ENCODE results near the gene GPER1.

The GPER1 gene

GRCh38 chr7:1078985-1079384 is 8.9 kb upstream of the GPER1 start:
- no peak for DNase-seq (ENCODE audit: low read depth)
- no peak for TF ChIP-seq CTCF (conservative IDR thresholded peaks at IDR 0.05; ENCODE audit: low read depth, low read length)
- no peak overlapping the region for H3K4me3 ChIP-seq (ENCODE audit: low read depth, low read length)

GRCh38 chr7:1079546-1079945 is 8.4 kb upstream of the GPER1 start:
- no peak for TF ChIP-seq CTCF (conservative IDR thresholded peaks at IDR 0.05; ENCODE audit: low read depth, low read length)
- no peak overlapping the region for H3K4me3 ChIP-seq (ENCODE audit: low read depth, low read length)
- no peak for DNase-seq (ENCODE audit: low read depth)

- no peak for TF ChIP-seq CTCF (conservative IDR thresholded peaks at IDR 0.05; ENCODE audit: low read depth, low read length)
- no peak for DNase-seq (ENCODE audit: low read depth)
- no peak overlapping the region for H3K4me3 ChIP-seq (ENCODE audit: low read depth, low read length)
Measured at GRCh38 chr7:1080252-1080920, 7.5 kb upstream of the GPER1 start.

GRCh38 chr7:1080921-1081255 is 7.0 kb upstream of the GPER1 start:
- no peak for DNase-seq (ENCODE audit: low read depth)
- no peak overlapping the region for H3K4me3 ChIP-seq (ENCODE audit: low read depth, low read length)
- no peak for TF ChIP-seq CTCF (conservative IDR thresholded peaks at IDR 0.05; ENCODE audit: low read depth, low read length)

- DNase-seq (ENCODE audit: low read depth): no peak
- no peak for TF ChIP-seq CTCF (conservative IDR thresholded peaks at IDR 0.05; ENCODE audit: low read depth, low read length)
- no peak overlapping the region for H3K4me3 ChIP-seq (ENCODE audit: low read depth, low read length)
Measured at GRCh38 chr7:1081336-1081735, 6.6 kb upstream of the GPER1 start.

GRCh38 chr7:1081931-1082401 is 5.9 kb upstream of the GPER1 start:
- H3K4me3 ChIP-seq (ENCODE audit: low read depth, low read length): no peak overlapping the region
- TF ChIP-seq CTCF (conservative IDR thresholded peaks at IDR 0.05; ENCODE audit: low read depth, low read length): no peak
- DNase-seq (ENCODE audit: low read depth): peak; percentile 52
